LNCaP clone FGC (cell line): ENCODE data around the gene PLPP3.
A peak's percentile ranks its signal among the peaks of the same experiment; 100 is the strongest.

Experiments
- DNase-seq: peaks from one replicate; pipeline ENCODE4 v3.0.0-alpha.2; 2011; ENCODE audit warnings: low read depth
- H3K4me3 ChIP-seq: 2 replicates; pipeline ENCODE4 v1.5.1; 2011; ENCODE audit warnings: mild to moderate bottlenecking, low read depth, low read length, control low read depth
- TF ChIP-seq, protein P1 (sequence below): IDR thresholded peaks from 2 replicates; pipeline ENCODE4 v1.5.1; 2012; ENCODE audit warnings: mild to moderate bottlenecking; ENCODE audit not compliant: control insufficient read depth, insufficient read depth; ENCODE audit errors: extremely low read depth

PLPP3 gene

DNA sequence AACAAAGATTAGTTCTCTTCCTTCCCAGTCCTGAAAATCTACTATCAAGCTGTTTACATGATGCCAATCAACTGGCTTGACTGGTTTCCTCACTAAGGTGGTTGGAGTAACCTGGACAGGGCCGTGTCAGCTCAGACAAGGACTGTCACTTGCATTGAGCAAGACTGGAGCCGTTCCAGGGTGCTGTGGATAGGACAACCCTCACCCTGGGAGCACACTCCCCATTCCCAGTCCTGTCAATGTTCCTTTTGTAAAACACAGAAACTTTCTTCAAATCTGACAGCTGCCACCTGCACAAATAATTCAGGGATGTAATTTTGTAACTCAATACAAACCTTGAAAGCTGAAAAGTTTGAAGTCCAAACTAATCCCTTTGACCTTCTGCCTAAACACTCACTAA lies 31.4 kb downstream of the PLPP3 start:
- peak; percentile 96 for DNase-seq
- TF ChIP-seq, protein P1, sequence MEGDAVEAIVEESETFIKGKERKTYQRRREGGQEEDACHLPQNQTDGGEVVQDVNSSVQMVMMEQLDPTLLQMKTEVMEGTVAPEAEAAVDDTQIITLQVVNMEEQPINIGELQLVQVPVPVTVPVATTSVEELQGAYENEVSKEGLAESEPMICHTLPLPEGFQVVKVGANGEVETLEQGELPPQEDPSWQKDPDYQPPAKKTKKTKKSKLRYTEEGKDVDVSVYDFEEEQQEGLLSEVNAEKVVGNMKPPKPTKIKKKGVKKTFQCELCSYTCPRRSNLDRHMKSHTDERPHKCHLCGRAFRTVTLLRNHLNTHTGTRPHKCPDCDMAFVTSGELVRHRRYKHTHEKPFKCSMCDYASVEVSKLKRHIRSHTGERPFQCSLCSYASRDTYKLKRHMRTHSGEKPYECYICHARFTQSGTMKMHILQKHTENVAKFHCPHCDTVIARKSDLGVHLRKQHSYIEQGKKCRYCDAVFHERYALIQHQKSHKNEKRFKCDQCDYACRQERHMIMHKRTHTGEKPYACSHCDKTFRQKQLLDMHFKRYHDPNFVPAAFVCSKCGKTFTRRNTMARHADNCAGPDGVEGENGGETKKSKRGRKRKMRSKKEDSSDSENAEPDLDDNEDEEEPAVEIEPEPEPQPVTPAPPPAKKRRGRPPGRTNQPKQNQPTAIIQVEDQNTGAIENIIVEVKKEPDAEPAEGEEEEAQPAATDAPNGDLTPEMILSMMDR = no peak
- H3K4me3 ChIP-seq = no peak overlapping the region

DNA sequence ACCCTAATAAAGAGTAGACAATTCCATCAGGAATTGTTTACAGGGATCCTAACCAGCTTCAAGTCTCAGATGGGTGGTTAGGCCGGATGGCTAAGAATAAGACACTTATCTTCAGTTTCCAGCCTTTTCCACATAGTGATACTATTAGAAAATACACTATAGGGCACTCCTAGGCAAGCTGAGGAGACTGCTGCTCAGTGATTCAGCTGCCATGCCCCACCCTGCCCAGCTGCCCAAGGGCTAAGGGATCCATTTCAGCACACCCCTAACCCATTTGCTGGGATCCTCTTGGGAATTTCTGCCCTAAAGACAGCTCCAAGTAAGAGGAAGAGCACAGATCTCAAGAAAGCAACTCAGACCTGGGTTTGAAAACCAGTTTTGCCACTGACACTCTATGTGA lies 31.9 kb downstream of the PLPP3 start:
- TF ChIP-seq, protein P1 = no peak
- no peak for DNase-seq
- no peak overlapping the region for H3K4me3 ChIP-seq

DNA sequence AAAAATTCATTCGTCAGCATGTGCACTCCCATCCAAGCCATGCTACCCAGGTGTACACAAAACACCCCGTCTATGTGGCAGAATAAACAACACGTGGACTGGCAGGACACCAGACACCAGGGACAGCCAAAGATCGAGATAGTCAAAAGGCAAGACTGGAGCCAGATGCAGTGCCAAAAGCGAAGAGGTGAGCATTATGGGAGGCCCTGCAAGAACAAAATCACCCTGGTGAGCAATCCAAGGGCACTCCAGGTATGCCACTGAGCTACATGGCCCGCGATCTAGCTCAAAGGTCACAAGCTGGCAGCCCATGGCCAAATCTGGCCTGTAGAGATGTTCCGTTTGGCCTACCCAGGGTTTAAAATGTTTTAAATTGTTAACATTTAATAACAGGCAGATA lies 33.7 kb downstream of the PLPP3 start:
- TF ChIP-seq, protein P1 = no peak
- DNase-seq = peak; percentile 84
- no peak overlapping the region for H3K4me3 ChIP-seq

DNA sequence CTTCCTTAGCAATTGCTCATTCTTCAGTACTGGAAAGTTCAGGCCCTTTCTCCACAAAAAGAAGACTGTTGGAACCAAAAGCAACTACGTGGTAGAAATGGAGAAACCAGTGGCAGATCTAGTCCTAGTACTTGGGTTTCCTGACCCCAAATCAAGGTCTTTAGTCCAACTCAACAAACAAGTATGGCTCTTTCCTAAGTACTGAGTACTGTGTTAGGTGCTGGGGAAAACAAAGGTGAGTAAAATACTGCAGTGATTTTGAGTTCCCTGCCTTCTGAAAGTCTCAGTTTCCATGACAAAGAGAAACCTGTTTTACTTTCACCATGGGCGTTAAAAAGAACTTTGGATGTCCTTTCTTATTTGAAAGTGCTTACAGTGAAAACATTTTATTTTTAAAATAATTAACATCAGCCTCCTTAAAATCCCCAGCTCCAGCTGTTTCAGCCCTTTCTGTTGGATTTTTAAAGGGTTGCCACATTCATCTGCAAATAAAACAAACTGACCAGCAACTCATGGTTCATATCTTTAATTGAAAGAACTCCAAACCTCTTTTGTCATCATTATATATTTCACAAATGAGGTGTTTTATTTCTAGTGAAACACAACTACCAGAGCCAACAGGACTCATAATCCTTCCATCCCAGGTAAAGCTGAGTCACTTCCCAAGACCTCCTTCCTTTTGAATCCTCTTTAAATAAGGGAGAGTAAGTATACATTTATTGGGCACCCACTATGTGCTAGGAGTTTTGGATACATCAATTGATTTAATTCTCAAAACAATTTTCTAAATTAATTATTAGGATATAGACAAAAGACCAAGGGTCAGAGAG lies 35.4 kb downstream of the PLPP3 start:
- no peak overlapping the region for H3K4me3 ChIP-seq
- DNase-seq = no peak
- TF ChIP-seq, protein P1 = no peak

DNA sequence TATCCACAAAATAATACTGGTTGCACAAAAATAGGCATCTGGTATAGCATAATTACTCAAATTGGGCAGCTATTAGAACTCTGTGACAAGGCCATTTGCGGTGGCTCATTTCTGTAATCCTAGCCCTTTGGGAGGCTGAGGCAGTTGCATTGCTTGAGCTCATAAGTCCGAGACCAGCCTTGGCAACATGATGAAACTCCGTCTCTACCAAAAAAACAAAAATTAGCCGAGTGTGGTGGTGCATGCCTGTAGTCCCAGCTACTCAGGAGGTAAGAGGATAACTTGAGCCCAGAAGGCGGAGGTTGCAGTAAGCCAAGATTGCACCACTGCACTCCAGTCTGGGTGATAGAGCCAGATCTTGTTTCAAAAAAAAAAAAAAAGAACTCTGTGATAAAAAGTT lies 36.7 kb downstream of the PLPP3 start:
- TF ChIP-seq, protein P1 = no peak
- H3K4me3 ChIP-seq = no peak overlapping the region
- no peak for DNase-seq

DNA sequence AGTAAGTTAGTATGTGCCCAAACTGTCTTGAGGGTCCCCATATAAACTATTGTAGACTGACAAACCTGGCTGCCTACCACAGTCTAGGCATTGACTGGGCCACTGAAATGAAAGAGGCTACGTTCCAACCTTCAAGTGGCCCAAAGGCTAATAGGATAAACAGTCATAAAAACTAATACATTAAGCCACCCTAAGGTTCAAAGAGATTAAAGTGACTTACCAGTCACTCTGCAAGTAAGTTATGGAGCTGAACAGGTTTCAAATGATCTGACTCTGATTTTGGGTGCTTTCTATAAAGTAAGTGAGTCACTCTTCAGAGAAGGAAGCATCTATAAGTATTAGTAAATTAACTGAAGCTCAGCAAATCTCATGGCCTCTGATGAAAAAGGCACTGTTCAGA lies 38.0 kb downstream of the PLPP3 start:
- no peak for DNase-seq
- TF ChIP-seq, protein P1 = no peak
- H3K4me3 ChIP-seq = no peak overlapping the region

DNA sequence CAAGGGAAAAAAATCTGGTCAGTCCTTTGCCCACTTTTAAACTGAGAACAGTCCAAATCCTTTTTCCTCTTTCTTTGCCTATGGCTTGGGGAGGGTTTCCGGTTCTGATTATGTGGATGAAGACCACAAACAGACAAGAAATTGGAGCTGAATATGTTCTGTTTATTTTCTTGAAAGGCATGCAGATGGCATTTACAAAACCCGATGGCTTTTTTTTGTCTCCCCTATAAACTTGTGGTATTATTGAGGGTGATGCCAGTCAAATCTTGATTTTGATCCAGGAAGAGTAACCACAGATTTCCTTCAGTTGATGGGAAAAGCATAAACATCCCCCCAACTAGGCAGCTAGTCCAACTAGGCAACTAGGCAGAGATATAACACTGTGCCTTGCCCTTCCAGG lies 38.9 kb downstream of the PLPP3 start:
- TF ChIP-seq, protein P1 = no peak
- no peak overlapping the region for H3K4me3 ChIP-seq
- DNase-seq = no peak
